Measurements from ENCODE around the gene CAPNS1.
"Not testable (repeated sequence)": the region's sequence is repeated elsewhere in the genome, so short reads cannot be mapped to it uniquely, and the experiment has no call there.

Gene CAPNS1

GRCh38 chr19:36121486-36122124 lies 18.3 kb upstream of the CAPNS1 start:
- no peaks in the 10 kb centered on the region for H3K27me3 ChIP-seq (ENCODE audit: control insufficient read depth in 1 of 2, insufficient read depth in 1 of 2, low read length in 2 of 2)
- peaks cover 9% of the 10 kb centered on the region for H3K4me1 ChIP-seq (ENCODE audit: control insufficient read depth, insufficient read depth, low read depth, low read length)
- H2BK120ac ChIP-seq (ENCODE audit: low read depth, low read length): no peak overlapping the region
- no peak overlapping the region for H3K14ac ChIP-seq (ENCODE audit: low read length in 2 of 2)
- no peak overlapping the region for H2BK12ac ChIP-seq (ENCODE audit: low read length in 2 of 2)
- peak overlapping the region; percentile 30 for H2BK15ac ChIP-seq (ENCODE audit: low read depth, poor library complexity, severe bottlenecking)
- no peak overlapping the region for H3K4ac ChIP-seq (ENCODE audit: low read depth in 1 of 2, low read length in 2 of 2)
- no peak overlapping the region for H4K91ac ChIP-seq (ENCODE audit: low read length)
- 93% methylated on average over 49 of the region's 49 CpGs for WGBS
- H3K9me3 ChIP-seq (ENCODE audit: control insufficient read depth, low read length): no peaks in the 10 kb centered on the region
- no peak overlapping the region for H2AFZ ChIP-seq (ENCODE audit: low read depth, low read length)
- H2AK5ac ChIP-seq (ENCODE audit: low read length, severe bottlenecking): no peak overlapping the region
- H4K8ac ChIP-seq (ENCODE audit: low read length): peak overlapping the region; percentile 31
- H3K9ac ChIP-seq (ENCODE audit: low read length): no peak overlapping the region
- H3K23ac ChIP-seq (ENCODE audit: low read length in 2 of 2): no peak overlapping the region
- no peak overlapping the region for H2BK5ac ChIP-seq (ENCODE audit: low read depth, low read length, poor library complexity, severe bottlenecking)
- H3K36me3 ChIP-seq (ENCODE audit: control insufficient read depth in 1 of 2, insufficient read depth in 2 of 2, low read depth in 1 of 2, low read length in 2 of 2): peaks cover 78 to 85% of the 10 kb centered on the region in 2 experiments
- no peak overlapping the region for H3K27ac ChIP-seq (ENCODE audit: low read length, poor library complexity, severe bottlenecking)
- no peak for DNase-seq
- H3K4me2 ChIP-seq (ENCODE audit: low read length, poor library complexity, severe bottlenecking): no peak overlapping the region
- no peak overlapping the region for H3K4me3 ChIP-seq (ENCODE audit: insufficient read depth in 1 of 2, low read depth in 1 of 2, low read length in 2 of 2)
- peaks cover 40% of the 10 kb centered on the region for H3K79me1 ChIP-seq (replicated peaks; ENCODE audit: low read length, poor library complexity, severe bottlenecking)
- no peak overlapping the region for H3K18ac ChIP-seq (ENCODE audit: low read depth in 1 of 2, low read length in 2 of 2)

- Histone ChIP-seq H3K9me3 (ENCODE audit: control insufficient read depth, low read length) (no peaks in the 10 kb centered on the region), H3K23ac (ENCODE audit: low read length in 2 of 2) (no peak overlapping the region), H3K14ac (ENCODE audit: low read length in 2 of 2) (no peak overlapping the region), H4K8ac (ENCODE audit: low read length) (no peak overlapping the region), H3K4ac (ENCODE audit: low read depth in 1 of 2, low read length in 2 of 2) (no peak overlapping the region), H3K27ac (ENCODE audit: low read length, poor library complexity, severe bottlenecking) (no peak overlapping the region), H2BK12ac (ENCODE audit: low read length in 2 of 2) (peak overlapping the region in 1 of 2 experiments; percentile 10), H3K4me2 (ENCODE audit: low read length, poor library complexity, severe bottlenecking) (no peak overlapping the region), H3K27me3 (ENCODE audit: control insufficient read depth in 1 of 2, insufficient read depth in 1 of 2, low read length in 2 of 2) (no peaks in the 10 kb centered on the region), H3K18ac (ENCODE audit: low read depth in 1 of 2, low read length in 2 of 2) (no peak overlapping the region), H2BK5ac (ENCODE audit: low read depth, low read length, poor library complexity, severe bottlenecking) (no peak overlapping the region), H3K9ac (ENCODE audit: low read length) (no peak overlapping the region), H2BK120ac (ENCODE audit: low read depth, low read length) (no peak overlapping the region), H2AFZ (ENCODE audit: low read depth, low read length) (peak overlapping the region; percentile 30), H2AK5ac (ENCODE audit: low read length, severe bottlenecking) (no peak overlapping the region), H3K4me3 (ENCODE audit: insufficient read depth in 1 of 2, low read depth in 1 of 2, low read length in 2 of 2) (no peak overlapping the region), H3K79me1 (replicated peaks; ENCODE audit: low read length, poor library complexity, severe bottlenecking) (peaks cover 18% of the 10 kb centered on the region), H3K36me3 (ENCODE audit: control insufficient read depth in 1 of 2, insufficient read depth in 2 of 2, low read depth in 1 of 2, low read length in 2 of 2) (peaks cover 45 to 59% of the 10 kb centered on the region in 2 experiments), H2BK15ac (ENCODE audit: low read depth, poor library complexity, severe bottlenecking) (no peak overlapping the region), H3K4me1 (ENCODE audit: control insufficient read depth, insufficient read depth, low read depth, low read length) (peaks cover 8% of the 10 kb centered on the region), H4K91ac (ENCODE audit: low read length) (no peak overlapping the region)
- DNase-seq: no peak
- WGBS: 96% methylated on average over 9 of the region's 9 CpGs
Measured at GRCh38 chr19:36125557-36125956, 14.3 kb upstream of the CAPNS1 start.

GRCh38 chr19:36128392-36128736 lies 11.5 kb upstream of the CAPNS1 start:
- Histone ChIP-seq H2BK12ac (ENCODE audit: low read length in 2 of 2) (no peak overlapping the region), H3K27me3 (ENCODE audit: control insufficient read depth in 1 of 2, insufficient read depth in 1 of 2, low read length in 2 of 2) (no peaks in the 10 kb centered on the region), H3K36me3 (ENCODE audit: control insufficient read depth in 1 of 2, insufficient read depth in 2 of 2, low read depth in 1 of 2, low read length in 2 of 2) (peaks cover 26 to 31% of the 10 kb centered on the region in 2 experiments), H3K4me1 (ENCODE audit: control insufficient read depth, insufficient read depth, low read depth, low read length) (peaks cover 8% of the 10 kb centered on the region), H4K91ac (ENCODE audit: low read length) (no peak overlapping the region), H3K27ac (ENCODE audit: low read length, poor library complexity, severe bottlenecking) (peak overlapping the region; percentile 94), H3K14ac (ENCODE audit: low read length in 2 of 2) (no peak overlapping the region), H3K79me1 (replicated peaks; ENCODE audit: low read length, poor library complexity, severe bottlenecking) (no peaks in the 10 kb centered on the region), H4K8ac (ENCODE audit: low read length) (peak overlapping the region; percentile 79), H2AFZ (ENCODE audit: low read depth, low read length) (peak overlapping the region; percentile 31), H3K23ac (ENCODE audit: low read length in 2 of 2) (no peak overlapping the region), H3K4ac (ENCODE audit: low read depth in 1 of 2, low read length in 2 of 2) (peak overlapping the region in 1 of 2 experiments; percentile 90), H3K4me3 (ENCODE audit: insufficient read depth in 1 of 2, low read depth in 1 of 2, low read length in 2 of 2) (peak overlapping the region in 1 of 2 experiments; percentile 75), H2BK5ac (ENCODE audit: low read depth, low read length, poor library complexity, severe bottlenecking) (peak overlapping the region; percentile 59), H2BK120ac (ENCODE audit: low read depth, low read length) (peak overlapping the region; percentile 56), H3K9me3 (ENCODE audit: control insufficient read depth, low read length) (no peaks in the 10 kb centered on the region), H2BK15ac (ENCODE audit: low read depth, poor library complexity, severe bottlenecking) (no peak overlapping the region), H3K9ac (ENCODE audit: low read length) (peak overlapping the region; percentile 87), H3K18ac (ENCODE audit: low read depth in 1 of 2, low read length in 2 of 2) (peak overlapping the region; percentile 23 to 35), H2AK5ac (ENCODE audit: low read length, severe bottlenecking) (no peak overlapping the region), H3K4me2 (ENCODE audit: low read length, poor library complexity, severe bottlenecking) (peak overlapping the region; percentile 77)
- 23% methylated on average over 10 of the region's 10 CpGs for WGBS
- no peak for DNase-seq

GRCh38 chr19:36131221-36131620 lies 8.6 kb upstream of the CAPNS1 start:
- not testable (repeated sequence) for H3K36me3 ChIP-seq (ENCODE audit: control insufficient read depth in 1 of 2, insufficient read depth in 2 of 2, low read depth in 1 of 2, low read length in 2 of 2); H3K27me3 ChIP-seq (ENCODE audit: control insufficient read depth in 1 of 2, insufficient read depth in 1 of 2, low read length in 2 of 2); H3K23ac ChIP-seq (ENCODE audit: low read length in 2 of 2); H2BK120ac ChIP-seq (ENCODE audit: low read depth, low read length); H3K9ac ChIP-seq (ENCODE audit: low read length); H3K9me3 ChIP-seq (ENCODE audit: control insufficient read depth, low read length); DNase-seq; H4K8ac ChIP-seq (ENCODE audit: low read length); H2BK12ac ChIP-seq (ENCODE audit: low read length in 2 of 2); H2AK5ac ChIP-seq (ENCODE audit: low read length, severe bottlenecking); H2BK15ac ChIP-seq (ENCODE audit: low read depth, poor library complexity, severe bottlenecking); H3K14ac ChIP-seq (ENCODE audit: low read length in 2 of 2); H3K27ac ChIP-seq (ENCODE audit: low read length, poor library complexity, severe bottlenecking); H3K4me2 ChIP-seq (ENCODE audit: low read length, poor library complexity, severe bottlenecking); H3K4me1 ChIP-seq (ENCODE audit: control insufficient read depth, insufficient read depth, low read depth, low read length); H2AFZ ChIP-seq (ENCODE audit: low read depth, low read length); H3K79me1 ChIP-seq (replicated peaks; ENCODE audit: low read length, poor library complexity, severe bottlenecking); H3K4me3 ChIP-seq (ENCODE audit: insufficient read depth in 1 of 2, low read depth in 1 of 2, low read length in 2 of 2); H3K18ac ChIP-seq (ENCODE audit: low read depth in 1 of 2, low read length in 2 of 2); H4K91ac ChIP-seq (ENCODE audit: low read length); H3K4ac ChIP-seq (ENCODE audit: low read depth in 1 of 2, low read length in 2 of 2); H2BK5ac ChIP-seq (ENCODE audit: low read depth, low read length, poor library complexity, severe bottlenecking)
- 88% methylated on average over 6 of the region's 6 CpGs for WGBS
